DMS79 (cell line): ENCODE measurements around the gene ZNRF4.

ENCODE experiments used
- DNase-seq: peaks from one replicate; lab custom pipeline; 2025; lab: John Stamatoyannopoulos, UW

The ZNRF4 gene

GRCh38 chr19:5504114-5504513 is 48.9 kb downstream of the ZNRF4 start:
- DNase-seq, result no peak
